Naive thymus-derived CD8-positive, alpha-beta T cell (primary cell): ENCODE measurements around the gene LRRC14B. TPM values are rescaled to one million over a fixed set of nuclear protein-coding genes. Genes with fewer than 3 reads are reported as not detected.

ENCODE experiments used
- ATAC-seq, 2 donors: fragments of 150-1000 bp; cut with Tn5 transposase in 1 of 2; sonication (Bioruptor Pico), chemical (Tn5 transposase) in 1 of 2; 1 replicate in 1 of 2; 2 replicates in 1 of 2; pipeline ENCODE4 v1.10.0; 2021; ENCODE audit warnings: mild to moderate bottlenecking in 2 of 2, moderate library complexity in 2 of 2
- POLR2A ChIA-PET: fragments of 350-600 bp; sonication (Branson Sonifier 250); formaldehyde crosslinking; loops from one replicate; lab custom pipeline; 2021; ENCODE audit warnings: antibody characterized with exemption; lab: Charles Lee
- DNase-seq, 10 donors: peaks; one replicate each; pipeline versions ENCODE4 v3.0.0 to v3.0.0-alpha.2; 2020 to 2022
- H3K27ac Mint-ChIP-seq, 10 donors: one replicate each; pipeline ENCODE4 v1.8.0; 2020 to 2022; ENCODE audit warnings: mild to moderate bottlenecking in 10 of 10, mixed read lengths in 10 of 10, moderate library complexity in 4 of 10, inconsistent platforms in 1 of 10
- H3K27me3 Mint-ChIP-seq, 5 donors: one replicate each; pipeline ENCODE4 v1.8.0; 2021 to 2022; ENCODE audit warnings: mixed read lengths in 5 of 5
- H3K36me3 Mint-ChIP-seq, 3 donors: one replicate each; pipeline ENCODE4 v1.8.0; 2020 to 2022; ENCODE audit warnings: mixed read lengths in 3 of 3, mild to moderate bottlenecking in 2 of 3, inconsistent platforms in 1 of 3
- H3K4me1 Mint-ChIP-seq, 4 donors: one replicate each; pipeline ENCODE4 v1.8.0; 2021 to 2022; ENCODE audit warnings: mixed read lengths in 4 of 4
- H3K4me3 Mint-ChIP-seq, 10 donors: one replicate each; pipeline ENCODE4 v1.8.0; 2020 to 2022; ENCODE audit warnings: mild to moderate bottlenecking in 10 of 10, mixed read lengths in 10 of 10, moderate library complexity in 6 of 10, inconsistent platforms in 1 of 10
- H3K9me3 Mint-ChIP-seq, 9 donors: one replicate each; pipeline ENCODE4 v1.8.0; 2020 to 2022; ENCODE audit warnings: mixed read lengths in 9 of 9, mild to moderate bottlenecking in 3 of 9, inconsistent platforms in 1 of 9, moderate library complexity in 1 of 9
- polyA plus RNA-seq, 3 donors: library from polyadenylated mRNA; unstranded; fragments of 300-500 nt; fragmentation: Illumina TruSeq; gene quantifications; one replicate each; pipeline ENCODE4 v1.2.3, GENCODE V29; 2021
- total RNA-seq, 8 experiments: library from RNA in 2 of 8; stranded (reverse) in 2 of 8; gene quantifications; one replicate each; pipeline ENCODE4 v1.2.3 and lab custom pipeline; 2021 to 2026

Gene LRRC14B
- total and polyA plus RNA-seq, 5 experiments from 2014 or later: 0.13 to 0.31 TPM; not detected in 3

DNA sequence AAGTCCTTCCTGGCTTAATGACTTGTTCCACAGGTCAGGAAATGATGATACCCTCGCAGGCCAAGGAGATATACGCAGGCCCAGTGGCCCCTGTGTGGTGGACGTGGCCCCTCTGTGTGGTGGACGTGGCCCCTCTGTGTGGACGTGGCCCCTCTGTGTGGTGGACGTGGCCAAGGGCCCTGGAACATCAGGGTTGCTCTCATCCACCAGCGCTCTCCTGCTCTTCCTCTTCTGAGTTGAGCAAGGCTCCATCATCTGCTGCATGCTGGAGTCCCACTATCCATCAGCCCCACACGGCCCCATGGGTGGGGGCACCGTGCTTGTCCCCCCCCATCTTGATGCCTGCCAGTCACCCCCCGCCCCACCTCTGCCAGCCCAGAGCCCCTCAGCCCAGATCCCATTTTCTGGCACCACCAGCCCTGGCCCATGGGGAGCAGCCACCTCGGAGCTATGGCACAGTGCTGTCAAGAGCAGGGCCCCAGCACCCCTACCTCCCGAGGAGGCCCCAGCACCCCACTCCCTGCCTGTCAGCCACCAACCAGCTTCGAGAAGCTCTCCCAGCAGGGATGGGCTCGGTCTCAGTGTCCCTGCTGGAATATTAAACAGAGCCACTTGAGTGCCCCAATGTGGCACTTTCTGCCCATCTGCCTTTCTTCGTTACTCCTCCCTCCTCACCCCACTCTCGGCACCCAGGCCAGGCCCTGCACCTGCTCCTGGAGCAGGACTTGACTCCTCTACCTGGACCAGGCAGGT lies 8.1 kb downstream of the LRRC14B start:
- ATAC-seq (no peak), DNase-seq (no peak)
- Mint-ChIP-seq H3K4me3 (no peak overlapping the region), H3K4me1 (peaks cover 5 to 11% (median 7%) of the 10 kb centered on the region in 4 donors), H3K9me3 (no peaks in the 10 kb centered on the region), H3K27ac (no peak overlapping the region), H3K27me3 (no peaks in the 10 kb centered on the region), H3K36me3 (peaks cover 0 to 18% (median 0%) of the 10 kb centered on the region in 3 donors)
- POLR2A ChIA-PET: interaction anchor here (0.8 to 1.3 kb wide), 2 partner anchors 8 to 11 kb away, joined by 3 read pairs; partner anchors contain the start of gene LRRC14B

DNA sequence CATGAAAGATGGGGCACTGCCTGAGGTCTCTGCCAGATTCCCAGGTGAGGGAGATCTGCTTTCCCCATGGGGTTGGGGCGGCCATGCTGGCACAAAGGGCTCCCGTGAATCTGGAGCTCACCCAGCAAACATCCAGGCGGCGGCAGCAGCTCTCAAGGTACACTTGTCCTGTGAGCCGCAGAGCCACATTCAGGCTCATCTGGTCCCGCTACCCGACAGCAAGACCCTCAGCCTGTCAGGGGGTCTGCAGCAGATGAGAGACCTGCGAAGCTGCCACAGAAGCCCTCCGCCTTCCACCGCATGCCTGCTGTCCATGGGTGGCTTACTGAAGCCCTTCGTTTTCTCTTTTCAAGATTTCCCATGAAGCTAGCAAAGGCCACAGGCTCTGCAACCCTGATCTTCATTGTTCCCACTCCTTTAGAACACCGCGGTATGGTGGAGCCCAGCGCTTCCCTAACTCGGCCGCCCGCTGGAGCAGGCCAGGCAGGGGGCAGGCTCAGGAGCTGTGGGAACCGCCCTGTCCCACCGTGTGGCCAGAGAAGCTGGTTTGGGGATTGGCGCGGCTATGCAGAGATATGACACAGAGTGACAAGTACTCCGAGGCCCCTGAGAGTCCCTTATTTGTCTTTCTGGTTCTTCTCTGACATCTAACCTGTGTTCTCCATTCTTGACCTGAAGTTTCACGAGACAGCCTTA lies 8.8 kb downstream of the LRRC14B start:
- Mint-ChIP-seq H3K27me3 (no peaks in the 10 kb centered on the region), H3K27ac (no peak overlapping the region), H3K36me3 (peaks cover 0 to 25% (median 4%) of the 10 kb centered on the region in 3 donors), H3K9me3 (no peaks in the 10 kb centered on the region), H3K4me1 (peaks cover 5 to 11% (median 7%) of the 10 kb centered on the region in 4 donors), H3K4me3 (no peak overlapping the region)
- no peak for DNase-seq
- POLR2A ChIA-PET: interaction anchor here (1.3 kb wide), 1 partner anchor 9 kb away, joined by 3 read pairs; the partner anchor contains the start of gene LRRC14B
- no peak for ATAC-seq

DNA sequence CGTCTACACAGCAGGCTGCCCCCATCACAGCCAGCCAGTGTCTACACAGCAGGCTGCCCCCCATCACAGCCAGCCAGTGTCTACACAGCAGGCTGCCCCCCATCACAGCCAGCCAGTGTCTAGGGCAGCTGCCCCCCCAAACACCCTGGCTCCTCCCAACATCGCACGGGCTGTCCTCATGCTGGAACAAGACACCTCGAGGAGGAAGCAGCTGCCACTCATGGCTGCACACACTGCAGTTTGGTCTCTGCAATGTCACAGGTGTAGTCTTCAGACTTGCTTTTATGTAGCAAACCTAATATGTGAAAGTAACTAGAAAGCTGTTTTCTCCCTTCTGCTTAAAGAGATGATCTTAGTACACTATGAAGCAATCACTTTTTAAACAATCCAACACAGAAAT lies 9.7 kb downstream of the LRRC14B start:
- Mint-ChIP-seq H3K4me1 (peaks cover 5 to 11% (median 6%) of the 10 kb centered on the region in 4 donors), H3K27me3 (no peaks in the 10 kb centered on the region), H3K4me3 (no peak overlapping the region), H3K27ac (no peak overlapping the region), H3K36me3 (peaks cover 5 to 34% (median 7%) of the 10 kb centered on the region in 3 donors), H3K9me3 (no peaks in the 10 kb centered on the region)
- POLR2A ChIA-PET: no interaction called here
- DNase-seq (no peak), ATAC-seq (no peak)

DNA sequence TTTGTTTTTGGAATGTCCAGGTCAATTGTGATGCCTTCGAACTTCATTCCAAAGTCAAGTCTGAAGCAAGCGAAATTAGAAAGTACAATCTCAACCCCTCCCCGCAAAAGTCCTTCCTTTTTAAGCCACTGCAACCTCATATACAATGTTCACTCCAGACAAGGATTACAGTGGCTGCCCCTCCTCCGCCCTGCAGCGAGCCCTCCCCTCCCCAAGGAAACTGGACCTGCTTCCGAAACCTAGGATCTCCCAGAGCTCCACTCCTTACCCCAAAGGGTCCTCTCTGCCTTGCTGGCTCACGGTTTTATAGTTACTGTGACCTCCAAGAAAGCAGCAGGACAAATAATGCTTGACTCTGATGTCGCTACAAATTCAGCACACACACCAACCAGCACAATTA lies 10.4 kb downstream of the LRRC14B start:
- H3K4me1 Mint-ChIP-seq: peaks cover 5 to 15% (median 6%) of the 10 kb centered on the region in 4 donors
- H3K36me3 Mint-ChIP-seq: peaks cover 5 to 41% (median 7%) of the 10 kb centered on the region in 3 donors
- no peak overlapping the region for H3K4me3 Mint-ChIP-seq
- POLR2A ChIA-PET: no interaction called here
- H3K9me3 Mint-ChIP-seq: no peaks in the 10 kb centered on the region
- no peak for ATAC-seq
- no peak for DNase-seq
- H3K27me3 Mint-ChIP-seq: no peaks in the 10 kb centered on the region
- no peak overlapping the region for H3K27ac Mint-ChIP-seq

DNA sequence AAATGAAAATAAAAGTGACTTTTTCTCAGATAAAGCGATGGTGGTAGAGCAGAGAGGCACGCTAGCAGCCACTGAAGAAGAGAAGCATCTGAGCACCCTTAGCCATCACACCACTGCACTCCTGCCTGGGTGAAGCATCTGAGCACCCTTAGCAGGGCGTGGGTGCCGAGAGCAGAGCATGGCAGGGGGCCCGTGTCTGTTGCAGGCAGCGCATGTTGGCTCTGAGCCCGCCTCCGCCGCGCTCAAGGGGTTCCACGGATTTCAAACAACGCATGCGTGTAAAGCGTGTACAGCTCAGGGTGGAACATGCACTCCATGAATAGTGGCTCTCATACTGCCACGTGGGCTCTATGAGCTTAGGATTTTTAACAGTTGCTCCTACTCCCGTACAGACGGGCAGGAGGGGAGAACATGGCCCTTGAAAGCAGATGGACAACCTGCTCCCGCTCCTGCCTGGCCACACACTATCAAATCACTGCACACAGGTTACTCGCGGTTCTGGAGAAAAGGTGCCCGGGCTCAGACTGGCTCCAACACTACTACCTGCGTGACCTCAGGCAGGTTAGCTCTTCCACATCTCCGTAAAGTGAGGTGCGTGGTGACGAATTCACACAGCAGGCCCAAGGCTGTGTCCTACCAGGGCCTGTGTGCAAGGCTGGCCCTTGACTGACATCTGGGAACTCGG lies 12.1 kb downstream of the LRRC14B start:
- Mint-ChIP-seq H3K27me3 (no peaks in the 10 kb centered on the region), H3K9me3 (no peaks in the 10 kb centered on the region), H3K4me3 (no peak overlapping the region), H3K36me3 (peaks cover 5 to 57% (median 7%) of the 10 kb centered on the region in 3 donors), H3K4me1 (peaks cover 8 to 30% (median 16%) of the 10 kb centered on the region in 4 donors), H3K27ac (peak overlapping the region in 1 of 10 donors; percentile 40)
- DNase-seq: no peak
- POLR2A ChIA-PET: interaction anchor here (0.6 to 0.7 kb wide), 2 partner anchors 15 to 17 kb away, joined by 3 to 5 read pairs; partner anchors contain the start of genes CCDC127 and SDHA
- no peak for ATAC-seq

DNA sequence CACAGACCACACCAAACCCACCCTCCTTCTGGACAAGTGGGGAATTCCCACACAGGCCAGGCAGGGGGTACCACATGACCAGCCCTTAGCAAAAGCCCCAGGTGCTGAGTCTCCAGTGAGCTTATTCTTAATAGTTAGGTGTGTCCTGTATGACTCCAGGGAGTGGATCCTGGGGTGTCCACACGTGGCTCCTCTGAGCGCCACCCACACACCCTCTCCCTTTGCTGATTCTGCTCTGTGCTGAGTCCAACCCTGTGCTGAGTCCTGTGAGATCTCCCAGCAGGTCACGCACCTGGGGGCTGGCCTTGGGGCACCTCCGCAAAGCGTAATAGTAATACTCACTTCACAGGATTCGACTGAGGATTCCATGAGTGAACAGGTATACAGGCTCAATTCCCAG lies 12.7 kb downstream of the LRRC14B start:
- POLR2A ChIA-PET: no interaction called here
- peaks cover 5 to 57% (median 7%) of the 10 kb centered on the region in 3 donors for H3K36me3 Mint-ChIP-seq

DNA sequence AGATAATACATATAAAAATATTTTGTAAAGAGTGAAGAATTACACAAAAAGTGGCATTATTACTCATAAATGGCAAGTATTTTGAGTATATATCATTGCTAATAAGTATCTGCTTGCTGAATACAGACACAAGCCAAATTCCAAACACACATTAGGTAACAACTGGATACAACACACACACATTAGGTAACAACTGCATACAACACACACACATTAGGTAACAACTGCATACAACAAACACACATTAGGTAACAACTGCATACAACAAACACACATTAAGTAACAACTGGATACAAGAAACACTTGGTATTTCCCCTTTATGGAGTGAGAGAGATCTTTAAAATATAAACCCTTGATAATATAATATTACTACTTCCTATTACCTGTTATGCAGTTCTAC lies 13.2 kb downstream of the LRRC14B start:
- POLR2A ChIA-PET: no interaction called here
- DNase-seq: no peak
- ATAC-seq: no peak
- Mint-ChIP-seq H3K36me3 (peaks cover 5 to 57% (median 7%) of the 10 kb centered on the region in 3 donors), H3K27me3 (no peaks in the 10 kb centered on the region), H3K4me3 (no peak overlapping the region), H3K4me1 (peaks cover 8 to 37% (median 19%) of the 10 kb centered on the region in 4 donors), H3K9me3 (no peaks in the 10 kb centered on the region), H3K27ac (no peak overlapping the region)

More for the DNA sequence above, 12.7 kb downstream of the LRRC14B start:
- DNase-seq (no peak), ATAC-seq (no peak)
- H3K27me3 Mint-ChIP-seq: no peaks in the 10 kb centered on the region
- H3K4me1 Mint-ChIP-seq: peaks cover 8 to 35% (median 19%) of the 10 kb centered on the region in 4 donors
- no peak overlapping the region for H3K27ac Mint-ChIP-seq
- no peak overlapping the region for H3K4me3 Mint-ChIP-seq
- no peaks in the 10 kb centered on the region for H3K9me3 Mint-ChIP-seq

DNA sequence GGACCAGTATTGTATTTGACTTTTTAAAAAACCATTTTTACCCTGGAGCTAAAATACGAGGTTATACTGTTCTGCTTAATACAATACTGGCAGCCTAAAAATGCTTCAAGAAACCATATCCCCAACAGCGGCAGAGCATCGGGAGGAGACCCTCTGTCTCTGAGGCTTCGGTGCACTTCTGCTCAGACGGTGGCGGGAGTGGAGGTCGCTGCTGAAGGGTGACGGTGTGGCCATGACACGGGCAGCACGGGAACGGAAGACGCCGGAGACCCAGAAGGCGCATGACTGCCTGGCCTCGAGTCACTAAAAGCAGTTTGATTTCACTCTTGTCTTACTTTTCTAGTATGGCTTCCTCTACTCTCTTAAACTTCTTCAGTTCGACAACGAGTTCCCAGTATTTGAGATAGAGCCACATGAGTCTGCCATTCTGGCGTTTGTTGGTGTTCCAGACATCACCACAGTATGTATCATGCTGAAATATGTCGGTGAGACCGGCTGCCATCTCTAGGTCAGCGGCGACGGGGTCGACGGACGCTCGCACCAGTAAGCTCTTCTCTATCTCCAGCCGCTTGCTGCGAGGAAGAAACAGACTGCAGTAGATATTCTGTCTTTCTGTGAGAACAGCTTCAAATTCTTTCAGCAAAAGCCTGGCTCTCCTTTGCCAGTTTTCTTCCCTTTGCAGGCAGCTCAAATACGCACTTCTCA lies 13.8 kb downstream of the LRRC14B start:
- H3K36me3 Mint-ChIP-seq: peaks cover 5 to 58% (median 7%) of the 10 kb centered on the region in 3 donors
- H3K9me3 Mint-ChIP-seq: no peaks in the 10 kb centered on the region
- peak overlapping the region in 1 of 10 donors; percentile 72 for H3K27ac Mint-ChIP-seq
- H3K4me1 Mint-ChIP-seq: peaks cover 15 to 44% (median 24%) of the 10 kb centered on the region in 4 donors
- POLR2A ChIA-PET: no interaction called here
- no peaks in the 10 kb centered on the region for H3K27me3 Mint-ChIP-seq
- H3K4me3 Mint-ChIP-seq: no peak overlapping the region
- no peak for DNase-seq
- ATAC-seq: no peak

DNA sequence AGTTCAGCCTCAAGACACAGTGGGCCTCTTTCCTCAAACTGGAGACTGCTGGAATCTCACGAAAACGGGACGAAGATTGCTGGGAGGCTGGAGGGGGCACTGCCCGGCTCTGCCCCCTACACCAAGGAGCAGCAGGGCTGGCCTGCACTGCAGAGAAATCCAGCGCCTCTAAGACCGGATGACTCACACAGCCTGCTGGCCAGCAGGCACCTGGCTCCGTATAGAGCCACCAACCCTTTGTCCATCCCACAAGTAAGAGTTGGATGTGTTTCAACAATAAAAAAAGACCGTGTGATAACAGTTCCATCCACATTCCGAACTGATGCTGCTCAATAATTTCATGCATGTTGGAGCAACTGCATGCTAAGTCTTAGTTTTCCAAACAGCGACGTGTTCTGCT lies 15.1 kb downstream of the LRRC14B start:
- no peaks in the 10 kb centered on the region for H3K9me3 Mint-ChIP-seq
- H3K4me1 Mint-ChIP-seq: peaks cover 13 to 44% (median 26%) of the 10 kb centered on the region in 4 donors
- H3K27ac Mint-ChIP-seq: no peak overlapping the region
- ATAC-seq (no peak), DNase-seq (no peak)
- H3K27me3 Mint-ChIP-seq: no peaks in the 10 kb centered on the region
- no peak overlapping the region for H3K4me3 Mint-ChIP-seq
- POLR2A ChIA-PET: interaction anchor here (1.0 kb wide), 1 partner anchor 11 kb away, joined by 4 read pairs; the partner anchor contains the start of genes CCDC127 and SDHA
- H3K36me3 Mint-ChIP-seq: peaks cover 5 to 63% (median 7%) of the 10 kb centered on the region in 3 donors

DNA sequence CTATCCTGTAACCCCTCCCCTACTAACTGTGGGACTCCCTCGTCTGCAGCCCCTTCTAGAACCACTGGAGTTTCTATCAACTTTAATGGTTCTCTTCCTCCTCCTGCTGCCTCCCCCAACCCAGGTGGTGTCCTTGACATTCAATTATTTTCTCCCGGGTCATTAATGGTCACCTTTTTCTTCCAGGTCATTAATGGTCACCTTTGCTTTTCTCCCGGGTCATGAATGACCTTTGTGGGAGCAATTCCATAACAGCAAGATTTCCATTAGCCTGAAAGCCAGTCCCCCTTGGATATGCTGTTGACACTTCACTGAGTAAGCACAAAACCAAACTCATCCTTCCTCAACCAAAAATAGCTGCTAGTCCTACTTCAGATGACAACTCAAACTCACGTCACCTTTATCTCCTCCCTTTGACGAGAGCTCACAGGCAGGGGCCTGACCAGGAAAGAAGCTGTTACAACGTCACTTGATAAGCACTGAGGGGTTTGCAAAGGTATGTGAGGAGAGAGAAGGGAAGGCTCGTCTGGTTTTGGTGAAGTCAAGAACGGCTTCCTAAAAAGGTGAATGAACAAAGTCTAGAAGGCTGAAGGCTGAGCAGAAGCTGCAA lies 15.7 kb downstream of the LRRC14B start:
- H3K36me3 Mint-ChIP-seq: peaks cover 5 to 63% (median 7%) of the 10 kb centered on the region in 3 donors
- H3K9me3 Mint-ChIP-seq: no peaks in the 10 kb centered on the region
- peaks cover 13 to 38% (median 25%) of the 10 kb centered on the region in 4 donors for H3K4me1 Mint-ChIP-seq
- H3K27me3 Mint-ChIP-seq: no peaks in the 10 kb centered on the region
- H3K27ac Mint-ChIP-seq: peak overlapping the region in 2 of 10 donors; percentile 2 to 87
- DNase-seq (no peak), ATAC-seq (no peak)
- POLR2A ChIA-PET: interaction anchor here (1.0 kb wide), 1 partner anchor 11 kb away, joined by 4 read pairs; the partner anchor contains the start of genes CCDC127 and SDHA
- no peak overlapping the region for H3K4me3 Mint-ChIP-seq

DNA sequence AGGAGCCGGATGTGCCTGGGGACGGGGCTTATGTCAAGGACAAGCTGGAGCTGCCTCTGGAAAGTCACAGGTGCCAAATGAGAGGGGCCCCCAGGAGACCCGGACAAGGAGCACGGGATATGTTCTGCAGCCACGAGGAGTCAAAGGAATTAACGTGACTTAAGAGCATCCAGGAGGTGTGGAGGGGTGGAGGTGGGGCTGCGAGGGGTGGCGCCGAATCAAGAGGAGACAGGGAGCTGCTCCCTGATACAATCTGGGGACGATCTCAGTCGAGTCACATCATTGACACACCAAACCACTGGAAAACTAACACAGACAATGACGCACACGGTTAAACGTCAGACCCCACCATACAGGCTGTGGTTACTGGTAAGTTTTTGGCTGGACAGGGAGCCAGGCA lies 16.3 kb downstream of the LRRC14B start:
- ATAC-seq: no peak
- Mint-ChIP-seq H3K27me3 (no peaks in the 10 kb centered on the region), H3K4me1 (peaks cover 13 to 37% (median 24%) of the 10 kb centered on the region in 4 donors), H3K27ac (peak overlapping the region in 2 of 10 donors; percentile 2 to 87), H3K4me3 (no peak overlapping the region), H3K36me3 (peaks cover 5 to 59% (median 7%) of the 10 kb centered on the region in 3 donors), H3K9me3 (no peaks in the 10 kb centered on the region)
- POLR2A ChIA-PET: interaction anchor here (1.0 kb wide), 1 partner anchor 10 kb away, joined by 4 read pairs; the partner anchor contains the start of genes CCDC127 and SDHA
- DNase-seq: peak in 1 of 10 donors; percentile 45
